Erythroblast (primary cell): ENCODE measurements around the gene SUPT3H.
"Not testable (repeated sequence)": the region's sequence is repeated elsewhere in the genome, so short reads cannot be mapped to it uniquely, and the experiment has no call there.

Source experiments
- DNase-seq, 2 experiments: peaks; one replicate each; lab custom pipeline; 2025; lab: John Stamatoyannopoulos, UW
- GATA1 ChIP-seq: IDR thresholded peaks from 2 replicates; pipeline ENCODE4 v1.6.1; 2011; ENCODE audit warnings: low read depth, mild to moderate bottlenecking, control low read depth, low read length, moderate library complexity
- POLR2A ChIP-seq: IDR thresholded peaks from 2 replicates; pipeline ENCODE4 v1.6.1; 2011; ENCODE audit warnings: mild to moderate bottlenecking, low read length

The SUPT3H gene

DNA sequence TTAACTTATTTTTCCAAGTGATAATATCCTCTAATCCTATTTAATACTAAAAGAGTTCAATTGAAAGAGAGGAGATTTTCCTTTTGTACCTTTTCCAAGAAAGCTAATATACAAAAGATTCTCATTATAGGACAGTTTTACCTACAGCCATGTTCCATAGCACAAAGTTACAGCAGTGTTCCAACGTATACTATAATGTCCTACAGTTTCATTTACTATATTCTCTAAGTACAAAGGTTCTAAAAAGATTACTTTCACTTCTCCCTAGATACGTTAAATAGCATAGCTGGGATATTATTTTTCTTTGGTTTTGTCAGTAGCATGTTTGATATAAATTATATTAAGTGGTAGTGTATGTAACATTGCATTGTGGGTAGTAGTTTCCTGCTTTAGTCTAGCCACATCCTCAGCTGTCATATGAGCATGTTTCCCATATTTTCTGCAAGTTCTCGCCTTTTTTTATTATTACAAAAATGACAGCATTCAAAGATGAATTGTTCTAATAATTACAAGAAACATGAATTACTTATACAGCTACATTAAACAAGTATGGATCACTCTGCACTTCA is 54.0 kb downstream of the SUPT3H start:
- no peak for DNase-seq
- TF ChIP-seq GATA1 (no peak), POLR2A (no peak)

DNA sequence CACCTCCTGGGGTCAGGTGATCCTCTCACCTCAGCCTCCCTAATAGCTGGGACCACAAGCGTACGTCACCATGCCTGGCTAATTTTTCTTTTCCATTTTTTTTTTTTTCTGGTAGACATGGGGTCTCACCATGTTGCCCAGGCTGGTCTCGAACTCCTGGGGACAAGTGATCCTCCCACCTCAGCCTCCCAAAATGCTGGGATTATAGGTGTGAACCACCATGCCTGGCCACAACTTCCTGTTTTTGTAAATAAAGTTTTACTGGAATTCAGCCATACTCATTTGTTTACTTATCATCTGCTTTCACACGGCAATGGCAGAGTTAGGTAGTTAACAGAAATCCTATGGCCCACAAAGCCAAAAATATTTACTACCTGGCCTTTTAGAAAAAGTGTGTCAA is 57.4 kb downstream of the SUPT3H start:
- DNase-seq: no peak
- TF ChIP-seq POLR2A: no peak
- no peak for TF ChIP-seq GATA1

DNA sequence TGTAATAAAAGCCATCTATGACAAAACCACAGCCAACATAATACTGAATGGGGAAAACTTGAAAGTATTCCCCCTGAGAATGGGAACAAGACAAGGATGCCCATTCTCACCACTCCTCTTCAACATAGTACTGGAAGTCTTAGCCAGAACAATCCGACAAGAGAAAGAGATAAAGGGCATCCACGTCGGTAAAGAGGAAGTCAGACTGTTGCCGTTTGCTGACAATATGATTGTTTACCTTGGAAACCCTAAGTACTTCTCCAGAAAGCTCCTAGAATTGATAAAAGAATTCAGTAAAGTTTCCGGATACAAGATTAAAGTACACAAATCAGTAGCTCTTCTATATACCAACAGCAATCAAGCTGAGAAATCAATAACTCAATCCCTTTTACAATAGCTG is 63.6 kb downstream of the SUPT3H start:
- DNase-seq: no peak
- TF ChIP-seq POLR2A (no peak), GATA1 (no peak)

DNA sequence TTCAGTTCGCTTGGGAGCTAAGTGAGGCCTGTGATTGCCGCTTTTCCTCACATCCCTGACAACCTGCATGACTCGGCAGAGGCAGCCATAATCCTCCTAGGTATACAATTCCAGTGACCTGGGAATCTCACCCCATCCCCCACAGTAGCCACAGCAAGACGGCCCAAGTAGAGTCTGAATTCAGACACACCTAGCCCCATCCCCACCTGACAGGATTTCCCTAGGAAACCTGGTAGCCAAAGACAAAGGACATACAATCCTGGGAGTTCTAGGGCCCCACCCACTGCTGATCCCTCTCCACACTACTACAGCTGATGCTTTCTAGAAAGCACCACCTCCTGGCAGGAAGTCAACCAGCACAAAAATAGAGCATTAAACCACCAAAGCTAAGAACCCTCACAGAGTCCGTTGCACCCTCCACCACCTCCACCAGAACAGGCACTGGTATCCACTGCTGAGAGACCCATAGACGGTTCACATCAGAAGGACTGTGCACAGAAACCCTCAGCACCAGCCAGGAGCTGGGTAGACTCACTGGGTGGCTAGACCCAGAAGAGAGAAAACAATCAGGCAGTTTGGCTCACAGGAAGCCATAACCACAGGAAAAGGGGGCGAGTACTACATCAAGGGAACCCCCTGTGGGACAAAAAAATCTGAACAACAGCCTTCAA is 67.5 kb downstream of the SUPT3H start:
- no peak for TF ChIP-seq GATA1
- no peak for TF ChIP-seq POLR2A
- DNase-seq: no peak

DNA sequence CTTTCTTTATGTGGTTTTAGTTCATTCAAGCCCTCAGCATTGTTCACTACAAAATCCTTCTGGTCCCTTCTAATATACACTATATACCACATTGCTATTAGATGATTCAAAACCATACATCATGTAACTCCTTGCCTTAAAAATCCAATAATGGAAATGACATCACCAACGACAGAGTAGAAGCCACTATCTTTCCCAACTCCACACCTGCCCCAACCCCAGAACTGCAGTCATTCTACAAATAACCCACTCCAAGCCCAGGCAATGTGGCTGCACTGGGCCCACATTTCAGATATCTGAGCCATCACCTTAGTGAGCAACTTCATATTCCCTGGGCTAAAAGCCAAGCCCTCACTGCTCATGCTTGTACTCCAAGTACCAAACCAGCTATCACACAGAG is 72.2 kb downstream of the SUPT3H start:
- no peak for TF ChIP-seq POLR2A
- no peak for TF ChIP-seq GATA1

DNA sequence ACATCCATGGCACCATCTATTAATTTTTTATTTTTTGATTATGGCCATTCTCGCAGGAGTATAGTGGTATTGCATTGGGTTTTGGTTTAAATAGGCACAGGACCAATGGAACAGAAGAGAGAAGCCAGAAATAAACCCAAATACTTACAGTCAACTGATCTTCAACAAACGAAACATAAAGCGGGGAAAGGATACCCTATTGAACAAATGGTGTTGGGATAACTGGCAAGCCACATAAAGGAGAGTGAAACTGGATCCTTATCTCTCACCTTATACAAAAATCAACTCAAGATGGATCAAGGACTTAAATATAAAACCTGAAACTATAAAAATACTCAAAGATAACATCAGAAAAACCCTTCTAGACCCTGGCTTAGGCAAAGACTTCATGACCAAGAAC is 74.9 kb downstream of the SUPT3H start:
- DNase-seq: no peak
- TF ChIP-seq POLR2A (no peak), GATA1 (no peak)

More for the DNA sequence above, 72.2 kb downstream of the SUPT3H start:
- DNase-seq: no peak

DNA sequence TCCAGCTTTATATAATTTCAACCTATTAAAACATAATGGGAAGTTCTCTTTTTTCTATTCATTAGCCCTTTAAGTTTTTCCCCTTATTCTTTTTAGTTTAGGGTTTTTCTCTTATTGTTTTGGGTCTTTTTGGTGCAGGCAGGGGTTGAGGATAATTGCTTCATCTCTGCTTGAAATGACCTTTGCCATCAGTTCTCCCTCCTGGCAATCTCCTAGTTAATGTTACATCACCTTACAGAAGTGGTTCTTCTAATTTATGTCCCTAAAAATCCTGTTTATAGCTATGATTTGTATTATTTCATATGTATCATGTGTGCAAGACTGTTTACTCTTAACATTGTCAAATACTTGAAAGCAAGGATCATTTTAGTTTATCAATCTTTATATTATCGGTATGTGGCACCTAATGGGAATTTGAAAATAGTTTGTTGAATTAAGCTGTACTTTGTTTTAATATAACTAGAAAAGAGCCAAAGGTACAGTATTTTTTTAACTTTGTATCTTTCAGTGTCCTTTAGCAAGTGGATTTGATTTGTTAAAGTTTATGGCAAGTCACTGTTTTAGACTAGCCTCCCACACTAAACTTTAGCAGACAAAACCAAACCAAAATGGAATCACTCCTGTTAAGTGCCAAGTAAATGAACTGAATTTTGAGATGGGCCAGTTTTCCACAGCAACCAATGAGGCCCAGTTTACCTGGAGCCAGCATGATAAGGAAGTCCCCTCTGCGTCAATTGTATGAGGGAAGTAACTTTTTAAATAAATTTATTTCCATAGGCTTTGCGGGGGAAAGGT is 76.2 kb downstream of the SUPT3H start:
- DNase-seq: no peak
- TF ChIP-seq POLR2A (no peak), GATA1 (no peak)

DNA sequence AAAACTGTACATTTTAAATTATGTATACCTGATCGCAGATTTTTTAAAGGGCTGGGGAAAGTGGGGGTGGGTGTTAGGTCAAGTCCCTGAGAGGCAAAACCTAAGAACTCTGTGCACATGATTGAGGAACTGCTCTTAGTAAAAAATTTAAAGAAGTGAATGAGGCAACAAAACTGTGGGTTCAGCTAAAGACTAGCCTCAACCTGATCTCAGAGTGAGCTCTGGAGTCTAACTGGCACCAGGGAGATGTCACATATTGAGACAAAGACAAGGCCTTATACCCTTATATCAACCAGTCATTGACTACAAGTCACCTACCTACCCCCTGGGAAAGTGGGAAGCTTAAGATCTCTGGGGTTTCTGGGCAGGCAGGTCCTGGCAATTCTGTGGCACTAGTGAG is 77.0 kb downstream of the SUPT3H start:
- no peak for DNase-seq
- TF ChIP-seq POLR2A (no peak), GATA1 (no peak)

DNA sequence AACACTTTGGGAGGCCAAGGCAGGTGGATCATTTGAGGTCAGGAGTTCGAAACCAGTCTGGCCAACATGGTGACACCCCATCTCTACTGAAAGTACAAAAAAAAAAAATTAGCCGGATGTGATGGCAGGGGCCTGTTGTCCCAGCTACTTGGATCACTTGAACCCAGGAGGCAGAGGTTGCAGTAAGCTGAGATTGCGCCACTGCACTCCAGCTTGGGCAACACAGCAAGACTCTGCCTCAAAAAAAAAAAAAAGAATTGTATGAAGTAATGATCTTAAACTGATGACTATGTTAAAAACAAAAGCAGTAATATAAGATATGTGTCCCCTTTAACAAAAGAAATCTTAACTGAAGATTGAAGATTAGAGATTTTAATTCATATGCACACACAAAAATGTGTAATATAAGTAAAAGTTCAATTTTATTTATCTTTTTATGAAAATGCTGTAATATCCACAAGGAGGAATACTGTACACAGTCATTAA is 78.6 kb downstream of the SUPT3H start:
- TF ChIP-seq GATA1 (no peak), POLR2A (no peak)
- no peak for DNase-seq

DNA sequence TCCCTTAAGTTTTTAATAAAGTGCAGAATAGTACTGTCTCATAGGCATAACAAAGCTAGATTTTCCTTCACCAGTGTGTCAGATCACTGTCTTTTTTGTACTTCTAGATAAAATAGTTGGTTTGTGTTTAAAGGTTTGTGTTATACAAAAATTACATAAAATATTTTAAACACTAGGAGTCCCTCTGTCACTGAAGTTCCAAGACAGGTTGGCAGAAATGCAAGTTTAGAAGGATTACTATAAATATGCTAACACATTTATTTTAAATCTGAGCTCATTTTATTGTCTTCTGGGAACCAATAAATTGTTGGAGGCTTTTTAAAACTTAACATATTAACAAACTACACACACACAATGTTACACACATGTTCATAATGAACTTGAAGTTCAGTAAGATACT is 80.4 kb downstream of the SUPT3H start:
- TF ChIP-seq GATA1 (no peak), POLR2A (no peak)
- DNase-seq: no peak

DNA sequence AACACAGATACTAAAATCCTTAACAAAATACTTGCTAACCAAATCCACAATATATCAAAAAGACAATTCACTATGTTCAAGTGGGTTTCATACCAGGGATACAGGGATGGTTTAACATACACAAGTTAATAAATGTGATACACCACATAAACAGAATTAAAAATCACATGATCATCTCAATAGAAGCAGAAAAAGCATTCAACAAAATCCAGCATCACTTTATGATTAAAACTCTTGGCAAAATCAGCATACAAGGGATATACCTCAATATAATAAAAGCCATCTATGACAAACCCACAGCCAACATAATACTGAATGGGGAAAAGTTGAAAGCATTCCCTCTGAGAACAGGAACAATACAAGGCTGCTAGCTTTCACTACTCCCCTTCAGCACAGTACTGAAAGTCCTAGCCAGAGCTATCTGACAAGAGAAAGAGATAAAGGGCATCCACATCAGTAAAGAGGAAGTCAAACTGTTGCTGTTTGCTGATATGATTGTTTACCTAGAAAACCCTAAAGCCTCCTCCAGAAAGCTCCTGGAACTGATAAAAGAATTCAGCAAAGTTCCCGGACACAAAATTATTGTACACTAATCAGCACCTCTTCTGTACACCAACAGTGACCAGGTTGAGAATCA is 83.6 kb downstream of the SUPT3H start:
- DNase-seq: peak in 1 of 2 experiments; percentile 15

DNA sequence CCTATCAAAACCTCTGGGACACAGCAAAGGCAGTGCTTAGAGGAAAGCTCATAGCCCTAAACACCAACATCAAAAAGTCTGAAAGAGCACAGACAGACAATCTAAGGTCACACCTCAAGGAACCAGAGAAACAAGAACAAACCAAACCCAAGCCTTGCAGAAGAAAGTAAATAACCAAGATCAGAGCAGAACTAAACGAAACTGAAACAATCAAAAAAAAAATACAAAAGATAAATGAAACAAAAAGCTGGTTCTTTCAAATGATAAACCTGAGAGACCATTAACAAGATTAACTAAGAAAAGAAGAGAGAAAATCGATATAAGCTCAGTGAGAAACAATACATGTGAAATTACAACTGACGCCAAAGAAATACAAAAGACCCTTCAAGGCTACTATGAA is 84.4 kb downstream of the SUPT3H start:
- TF ChIP-seq GATA1 (no peak), POLR2A (no peak)
- DNase-seq: no peak

DNA sequence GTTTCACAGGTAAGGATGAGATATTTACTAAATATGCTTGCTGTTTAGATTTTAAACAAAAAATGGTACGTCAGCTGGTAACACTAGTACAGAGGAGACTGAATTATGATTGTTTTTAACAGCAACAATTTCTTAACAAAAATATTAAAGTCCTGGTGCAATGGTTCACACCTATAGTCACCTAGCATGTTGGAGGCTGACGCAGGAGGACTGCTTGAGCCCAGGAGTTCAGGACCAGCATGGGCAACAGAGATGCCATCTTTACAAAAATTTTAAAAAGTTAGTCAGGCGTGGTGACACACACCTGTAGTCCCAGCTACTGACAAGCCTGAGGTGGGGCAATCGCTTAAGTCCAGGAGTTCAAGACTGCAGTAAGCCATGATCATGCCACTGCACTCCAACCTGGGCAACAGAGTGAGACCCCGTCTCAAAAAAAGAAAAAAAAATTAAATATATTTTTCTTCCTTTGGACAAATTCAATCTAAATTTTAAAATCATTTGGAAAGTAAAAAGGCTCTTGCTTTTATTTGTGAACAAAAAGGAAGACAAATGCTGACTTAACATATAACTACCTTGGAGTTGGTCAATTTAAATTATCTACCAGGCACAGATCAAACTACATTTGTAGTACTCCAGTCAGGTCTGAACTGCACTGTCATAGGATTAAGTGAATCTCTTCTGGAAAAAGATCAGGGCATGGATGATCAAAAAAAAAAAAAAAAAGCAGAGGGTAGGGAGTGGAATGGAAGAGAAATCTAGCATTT is 87.8 kb downstream of the SUPT3H start:
- TF ChIP-seq POLR2A: no peak
- TF ChIP-seq GATA1: no peak
- no peak for DNase-seq

DNA sequence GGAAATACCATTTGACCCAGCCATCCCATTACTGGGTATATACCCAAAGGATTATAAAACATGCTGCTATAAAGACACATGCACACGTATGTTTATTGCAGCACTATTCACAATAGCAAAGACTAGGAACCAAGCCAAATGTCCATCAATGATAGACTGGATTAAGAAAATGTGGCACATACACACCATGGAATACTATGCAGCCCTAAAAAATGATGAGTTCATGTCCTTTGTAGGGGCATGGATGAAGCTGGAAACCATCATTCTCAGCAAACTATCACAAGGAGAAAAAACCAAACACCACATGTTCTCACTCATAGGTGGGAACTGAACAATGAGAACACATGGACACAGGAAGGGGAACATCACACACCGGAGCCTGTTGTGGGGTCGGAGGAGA is 91.0 kb downstream of the SUPT3H start:
- DNase-seq: not testable (repeated sequence)
